Hematopoietic multipotent progenitor cell treated with erythropoietin and hydrocortisone succinate and interleukin-3 and kit ligand, for 15 days (in vitro differentiated cells): ENCODE results near the gene PTGER2.

Source experiments
- DNase-seq: peaks from one replicate; pipeline ENCODE4 v3.0.0-alpha.2; 2015; ENCODE audit warnings: low spot score

Gene PTGER2

GRCh38 chr14:52342849-52343596, 28.9 kb downstream of the PTGER2 start:
- DNase-seq, result no peak

- DNase-seq, result no peak
These were observed 32.7 kb downstream of the PTGER2 start for GRCh38 chr14:52346778-52347177.

- DNase-seq, result no peak
These were observed 34.2 kb downstream of the PTGER2 start for GRCh38 chr14:52348279-52348678.

- DNase-seq, result no peak
These were observed 34.7 kb downstream of the PTGER2 start for GRCh38 chr14:52348776-52349175.

GRCh38 chr14:52349731-52350130, 35.6 kb downstream of the PTGER2 start:
- DNase-seq, result no peak

- no peak for DNase-seq
These were observed 36.3 kb downstream of the PTGER2 start for GRCh38 chr14:52350445-52350844.

- no peak for DNase-seq
These were observed 37.3 kb downstream of the PTGER2 start for GRCh38 chr14:52351233-52352060.

GRCh38 chr14:52352061-52352491, 38.0 kb downstream of the PTGER2 start:
- DNase-seq, result no peak

GRCh38 chr14:52352569-52352968, 38.5 kb downstream of the PTGER2 start:
- DNase-seq, result no peak

GRCh38 chr14:52354242-52354641, 40.1 kb downstream of the PTGER2 start:
- DNase-seq, result no peak

- no peak for DNase-seq
These were observed 40.9 kb downstream of the PTGER2 start for GRCh38 chr14:52355016-52355431.

GRCh38 chr14:52355526-52355925, 41.4 kb downstream of the PTGER2 start:
- no peak for DNase-seq

- no peak for DNase-seq
These were observed 41.9 kb downstream of the PTGER2 start for GRCh38 chr14:52356025-52356424.

- DNase-seq, result no peak
These were observed 46.7 kb downstream of the PTGER2 start for GRCh38 chr14:52360831-52361230.

- no peak for DNase-seq
These were observed 49.1 kb downstream of the PTGER2 start for GRCh38 chr14:52363041-52363704.

- DNase-seq, result no peak
These were observed 49.8 kb downstream of the PTGER2 start for GRCh38 chr14:52363961-52364360.

GRCh38 chr14:52365071-52365470, 51.0 kb downstream of the PTGER2 start:
- no peak for DNase-seq

- no peak for DNase-seq
These were observed 52.7 kb downstream of the PTGER2 start for GRCh38 chr14:52366796-52367315.

- DNase-seq, result no peak
These were observed 55.2 kb downstream of the PTGER2 start for GRCh38 chr14:52369305-52369801.

- DNase-seq, result no peak
These were observed 56.4 kb downstream of the PTGER2 start for GRCh38 chr14:52370406-52370935.

GRCh38 chr14:52377940-52378339, 63.8 kb downstream of the PTGER2 start:
- DNase-seq, result no peak
